PC-9 (cell line): ENCODE data around the gene PAQR3.

ENCODE experiments used
- CTCF ChIP-seq: fragments of 200-600 bp; sonication (generic); conservative IDR thresholded peaks from 2 replicates; pipeline ENCODE4 v1.6.1; 2017; ENCODE audit warnings: mixed run types, antibody characterized with exemption, mild to moderate bottlenecking, moderate library complexity
- EZH2 ChIP-seq: fragments of 200-600 bp; sonication (generic); IDR thresholded peaks from 2 replicates; pipeline ENCODE4 v1.8.0; 2017; ENCODE audit warnings: antibody characterized with exemption, low read depth

GRCh38 chr4:78971776-78972175 lies 32.5 kb upstream of the PAQR3 start:
- TF ChIP-seq CTCF (no peak), EZH2 (no peak)
